SK-N-SH (cell line): ENCODE measurements around the gene R3HDM2.

ENCODE experiments used
- CTCF ChIP-seq: fragments of 200-600 bp; sonication (generic); IDR thresholded peaks from 2 replicates; pipeline ENCODE4 v1.6.1; 2017; ENCODE audit warnings: antibody characterized with exemption, mild to moderate bottlenecking, moderate library complexity
- MAX ChIP-seq: IDR thresholded peaks from 2 replicates; pipeline ENCODE4 v1.4.0; 2012; ENCODE audit warnings: low read depth
- SIN3A ChIP-seq: IDR thresholded peaks from 2 replicates; pipeline ENCODE4 v1.6.1; 2012; ENCODE audit warnings: low read depth, mild to moderate bottlenecking, low read length, moderate library complexity, borderline replicate concordance
- TAF1 ChIP-seq: IDR thresholded peaks from 2 replicates; pipeline ENCODE4 v1.6.1; 2012; ENCODE audit warnings: low read depth, mild to moderate bottlenecking, low read length, moderate library complexity, borderline replicate concordance
- TEAD4 ChIP-seq: IDR thresholded peaks from 2 replicates; pipeline ENCODE4 v1.4.0; 2012; ENCODE audit warnings: mild to moderate bottlenecking, borderline replicate concordance; ENCODE audit not compliant: insufficient read depth
- USF1 ChIP-seq: IDR thresholded peaks from 2 replicates; pipeline ENCODE4 v1.4.0; 2012; ENCODE audit warnings: low read depth, borderline replicate concordance

- TF ChIP-seq CTCF = no peak
- TF ChIP-seq TAF1 = no peak
- TF ChIP-seq USF1 = no peak
- no peak for TF ChIP-seq SIN3A
- no peak for TF ChIP-seq MAX
- TF ChIP-seq TEAD4 = no peak
Measured at GRCh38 chr12:57273516-57273915, 157.3 kb downstream of the R3HDM2 start.
